Sigmoid colon (tissue), 7 donors: ENCODE data around the gene HTRA2. TPM values are rescaled to one million over a fixed set of nuclear protein-coding genes. Genes with fewer than 3 reads are reported as not detected.
A peak's percentile ranks its signal among the peaks of the same experiment; 100 is the strongest.

Experiments used
- DNase-seq: peaks from one replicate; pipeline ENCODE4 v3.0.0-alpha.2; 2019
- H3K27ac ChIP-seq, 4 donors: fragments of 200-600 bp; sonication (generic); one replicate each; pipeline ENCODE4 v1.5.1; 2016 to 2019; ENCODE audit warnings: mild to moderate bottlenecking in 1 of 4
- H3K27me3 ChIP-seq, 3 donors: fragments of 200-600 bp; sonication (generic); one replicate each; pipeline ENCODE4 v1.5.1; 2019; ENCODE audit warnings: mild to moderate bottlenecking in 1 of 3
- H3K36me3 ChIP-seq, 4 donors: fragments of 200-600 bp; sonication (generic); one replicate each; pipeline ENCODE4 v1.5.1; 2016 to 2019
- H3K4me1 ChIP-seq, 4 donors: fragments of 200-600 bp; sonication (generic); one replicate each; pipeline ENCODE4 v1.5.1; 2017 to 2019
- H3K4me3 ChIP-seq, 4 donors: fragments of 200-600 bp; sonication (generic); one replicate each; pipeline ENCODE4 v1.5.1; 2017 to 2019; ENCODE audit warnings: mild to moderate bottlenecking in 2 of 4, moderate library complexity in 1 of 4
- H3K9me3 ChIP-seq, 4 donors: fragments of 200-600 bp in 3 of 4; sonication (generic) in 3 of 4; one replicate each; pipeline versions ENCODE4 v1.5.1 to v1.6.1; 2013 to 2019
- CTCF ChIP-seq, 4 experiments: fragments of 450-650 bp in 3 of 4; fragments of 200-600 bp in 1 of 4; IDR thresholded peaks; one replicate each; pipeline ENCODE4 v1.5.1; 2016 to 2019; ENCODE audit warnings: antibody characterized with exemption in 4 of 4, mild to moderate bottlenecking in 3 of 4, moderate library complexity in 2 of 4
- EP300 ChIP-seq, 4 donors: sonication (generic); formaldehyde crosslinking; IDR thresholded peaks; one replicate each; pipeline ENCODE4 v1.6.1; 2017; ENCODE audit warnings: antibody characterized with exemption in 4 of 4
- POLR2A ChIP-seq, 2 donors: fragments of 450-650 bp; IDR thresholded peaks; one replicate each; pipeline ENCODE4 v1.6.1; 2016; ENCODE audit warnings: antibody characterized with exemption in 2 of 2, mild to moderate bottlenecking in 2 of 2, moderate library complexity in 2 of 2
- POLR2AphosphoS5 ChIP-seq, 4 donors: sonication (generic); formaldehyde crosslinking; IDR thresholded peaks; one replicate each; pipeline ENCODE4 v1.6.1; 2017; ENCODE audit warnings: antibody characterized with exemption in 4 of 4
- WGBS, 2 donors: extraction: QIAGEN DNeasy Blood & Tissue Kit; methylation state at CpG; one replicate each; pipeline ENCODE4 v1.1.7; 2013; 5-methylcytosine and 5-hydroxymethylcytosine counted together
- intact Hi-C: fragments of 100-400 bp; cut with DNase I; formaldehyde crosslinking; loops from one replicate; pipeline ENCODE4 v1.15.1; 2023
- polyA plus RNA-seq, 3 donors: library from polyadenylated mRNA; stranded (reverse); fragments of 200-250 nt; gene quantifications; one replicate each; pipeline ENCODE4 v1.2.3, GENCODE V29; 2013
- total RNA-seq, 4 donors: library from RNA; depleted of rRNA; stranded (reverse); fragments of >200 nt; gene quantifications; one replicate each; pipeline ENCODE4 v1.1.0, GENCODE V29; 2016
- donor health status: healthy with polysubstance abuse.
- donor health status: Bipolar disorder and iron deficiency.
- donor health status: healthy.

The HTRA2 gene
- total and polyA plus RNA-seq, 7 donors, result 19.7 to 39.8 (median 29.6) TPM

- whole genome bisulfite sequencing, 2 donors, result 1 to 2% methylated on average over 67 of the region's 67 CpGs
- H3K9me3 ChIP-seq, result no peaks in the 10 kb centered on the region
- H3K4me3 ChIP-seq, result peak overlapping the region; percentile 26 to 56 (median 44)
- H3K4me1 ChIP-seq, result peaks cover 0 to 65% (median 55%) of the 10 kb centered on the region in 4 donors
- peak overlapping the region; percentile 52 to 76 (median 70) for H3K27ac ChIP-seq
- peak; percentile 94 for DNase-seq
- peaks cover 0 to 20% (median 12%) of the 10 kb centered on the region in 4 donors for H3K36me3 ChIP-seq
- TF ChIP-seq POLR2AphosphoS5 (IDR thresholded peaks at IDR 0.05) (peak; percentile 25 to 75 (median 67)), CTCF (IDR thresholded peaks at IDR 0.05) (no peak), POLR2A (IDR thresholded peaks at IDR 0.05) (peak in 1 of 2 donors; percentile 42), EP300 (IDR thresholded peaks at IDR 0.05) (no peak)
- H3K27me3 ChIP-seq, result peaks cover 47 to 90% (median 48%) of the 10 kb centered on the region in 3 donors
- intact Hi-C loops, result no loop called here
Measured at GRCh38 chr2:74502720-74503505, 26.8 kb upstream of the HTRA2 start.

GRCh38 chr2:74503506-74504475, 25.9 kb upstream of the HTRA2 start:
- WGBS, 2 donors, result 60 to 70% methylated on average over 45 of the region's 45 CpGs
- H3K36me3 ChIP-seq, result peaks cover 0 to 20% (median 12%) of the 10 kb centered on the region in 4 donors
- H3K9me3 ChIP-seq, result no peaks in the 10 kb centered on the region
- H3K27ac ChIP-seq, result peak overlapping the region; percentile 52 to 76 (median 70)
- peaks cover 39 to 81% (median 39%) of the 10 kb centered on the region in 3 donors for H3K27me3 ChIP-seq
- DNase-seq, result no peak
- TF ChIP-seq CTCF (IDR thresholded peaks at IDR 0.05) (no peak), POLR2AphosphoS5 (IDR thresholded peaks at IDR 0.05) (no peak), POLR2A (IDR thresholded peaks at IDR 0.05) (no peak), EP300 (IDR thresholded peaks at IDR 0.05) (no peak)
- peak overlapping the region; percentile 26 to 56 (median 44) for H3K4me3 ChIP-seq
- H3K4me1 ChIP-seq, result peaks cover 0 to 62% (median 51%) of the 10 kb centered on the region in 4 donors
- intact Hi-C loops, result no loop called here

- peaks cover 0 to 54% (median 43%) of the 10 kb centered on the region in 4 donors for H3K4me1 ChIP-seq
- peak overlapping the region in 1 of 4 donors; percentile 48 for H3K4me3 ChIP-seq
- peaks cover 31 to 75% (median 31%) of the 10 kb centered on the region in 3 donors for H3K27me3 ChIP-seq
- H3K27ac ChIP-seq, result peak overlapping the region in 2 of 4 donors; percentile 64 to 75
- no peaks in the 10 kb centered on the region for H3K9me3 ChIP-seq
- WGBS, 2 donors, result 96% methylated on average over 3 of the region's 3 CpGs
- DNase-seq, result no peak
- TF ChIP-seq CTCF (IDR thresholded peaks at IDR 0.05) (no peak), EP300 (IDR thresholded peaks at IDR 0.05) (no peak), POLR2AphosphoS5 (IDR thresholded peaks at IDR 0.05) (no peak), POLR2A (IDR thresholded peaks at IDR 0.05) (no peak)
- peaks cover 0 to 20% (median 12%) of the 10 kb centered on the region in 4 donors for H3K36me3 ChIP-seq
- intact Hi-C loops, result no loop called here
Measured at GRCh38 chr2:74504591-74504990, 25.1 kb upstream of the HTRA2 start.

GRCh38 chr2:74505448-74506246, 24.1 kb upstream of the HTRA2 start:
- no peak overlapping the region for H3K27ac ChIP-seq
- no peak for TF ChIP-seq POLR2AphosphoS5 (IDR thresholded peaks at IDR 0.05)
- TF ChIP-seq EP300 (IDR thresholded peaks at IDR 0.05), result no peak
- no peak for TF ChIP-seq CTCF (IDR thresholded peaks at IDR 0.05)
- TF ChIP-seq POLR2A (IDR thresholded peaks at IDR 0.05), result no peak
- H3K9me3 ChIP-seq, result no peaks in the 10 kb centered on the region
- H3K4me1 ChIP-seq, result peaks cover 0 to 49% (median 40%) of the 10 kb centered on the region in 4 donors
- H3K36me3 ChIP-seq, result peaks cover 0 to 20% (median 12%) of the 10 kb centered on the region in 4 donors
- WGBS, 2 donors, result 92 to 96% methylated on average over 14 of the region's 14 CpGs
- intact Hi-C loops, result no loop called here
- peaks cover 22 to 75% (median 32%) of the 10 kb centered on the region in 3 donors for H3K27me3 ChIP-seq
- no peak for DNase-seq
- H3K4me3 ChIP-seq, result no peak overlapping the region
